GM23338 (cell line): Measurements from ENCODE around the gene RHBDD2.

Source experiments
- EZH2 ChIP-seq: fragments of 200-600 bp; sonication (generic); IDR thresholded peaks from one replicate; pipeline ENCODE4 v1.8.0; 2017; ENCODE audit warnings: antibody characterized with exemption, mild to moderate bottlenecking, low read depth; ENCODE audit not compliant: unreplicated experiment
- EZH2phosphoT487 ChIP-seq: fragments of 200-600 bp; sonication (generic); IDR thresholded peaks from one replicate; pipeline ENCODE4 v1.8.1; 2018; ENCODE audit warnings: antibody characterized with exemption; ENCODE audit not compliant: unreplicated experiment
- JUNB ChIP-seq: IDR thresholded peaks from one replicate; pipeline ENCODE4 v1.6.1; 2016; ENCODE audit warnings: antibody characterized with exemption; ENCODE audit not compliant: unreplicated experiment
- POLR2AphosphoS5 ChIP-seq: IDR thresholded peaks from 2 replicates; pipeline ENCODE4 v1.6.1; 2016; ENCODE audit warnings: antibody characterized with exemption, low read depth
- REST ChIP-seq: IDR thresholded peaks from one replicate; pipeline ENCODE4 v1.6.1; 2018; ENCODE audit warnings: antibody characterized with exemption; ENCODE audit not compliant: unreplicated experiment
- ZNF114 ChIP-seq: fragments of 250-450 bp; sonication (Bioruptor Pico); IDR thresholded peaks from 2 replicates; pipeline ENCODE4 v1.5.0; 2020; ENCODE audit warnings: mild to moderate bottlenecking, moderate library complexity
- ZNF331 ChIP-seq: fragments of 250-450 bp; sonication (Bioruptor Pico); IDR thresholded peaks from 2 replicates; pipeline ENCODE4 v1.5.0; 2020; ENCODE audit warnings: low read depth, mild to moderate bottlenecking, moderate library complexity
- ZNF462 ChIP-seq: fragments of 250-450 bp; sonication (Bioruptor Pico); IDR thresholded peaks from 2 replicates; pipeline ENCODE4 v1.5.0; 2020; ENCODE audit warnings: mild to moderate bottlenecking, moderate library complexity
- TF ChIP-seq, protein P1 (sequence below), 2 experiments: fragments of 200-600 bp in 1 of 2; sonication (generic) in 1 of 2; conservative IDR thresholded peaks; 2 replicates each; pipeline versions ENCODE4 v1.5.1 to v1.6.1; 2016 to 2017; ENCODE audit warnings: antibody characterized with exemption in 2 of 2, low read depth in 2 of 2, mild to moderate bottlenecking in 2 of 2, moderate library complexity in 1 of 2

- TF ChIP-seq, protein P1, sequence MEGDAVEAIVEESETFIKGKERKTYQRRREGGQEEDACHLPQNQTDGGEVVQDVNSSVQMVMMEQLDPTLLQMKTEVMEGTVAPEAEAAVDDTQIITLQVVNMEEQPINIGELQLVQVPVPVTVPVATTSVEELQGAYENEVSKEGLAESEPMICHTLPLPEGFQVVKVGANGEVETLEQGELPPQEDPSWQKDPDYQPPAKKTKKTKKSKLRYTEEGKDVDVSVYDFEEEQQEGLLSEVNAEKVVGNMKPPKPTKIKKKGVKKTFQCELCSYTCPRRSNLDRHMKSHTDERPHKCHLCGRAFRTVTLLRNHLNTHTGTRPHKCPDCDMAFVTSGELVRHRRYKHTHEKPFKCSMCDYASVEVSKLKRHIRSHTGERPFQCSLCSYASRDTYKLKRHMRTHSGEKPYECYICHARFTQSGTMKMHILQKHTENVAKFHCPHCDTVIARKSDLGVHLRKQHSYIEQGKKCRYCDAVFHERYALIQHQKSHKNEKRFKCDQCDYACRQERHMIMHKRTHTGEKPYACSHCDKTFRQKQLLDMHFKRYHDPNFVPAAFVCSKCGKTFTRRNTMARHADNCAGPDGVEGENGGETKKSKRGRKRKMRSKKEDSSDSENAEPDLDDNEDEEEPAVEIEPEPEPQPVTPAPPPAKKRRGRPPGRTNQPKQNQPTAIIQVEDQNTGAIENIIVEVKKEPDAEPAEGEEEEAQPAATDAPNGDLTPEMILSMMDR (conservative IDR thresholded peaks at IDR 0.05; ENCODE audit: low read depth in 2 of 2), result no peak
- TF ChIP-seq EZH2 (no peak), JUNB (no peak), POLR2AphosphoS5 (no peak), REST (no peak), ZNF462 (CRISPR knock-in tag) (no peak), ZNF331 (CRISPR knock-in tag) (no peak), EZH2phosphoT487 (no peak), ZNF114 (CRISPR knock-in tag) (no peak)
These were observed 6.6 kb upstream of the RHBDD2 start for GRCh38 chr7:75872073-75872782.
